BJ (cell line): ENCODE measurements around the gene RCHY1. TPM values are rescaled to one million over a fixed set of nuclear protein-coding genes. Genes with fewer than 3 reads are reported as not detected.
A peak's percentile ranks its signal among the peaks of the same experiment; 100 is the strongest.

ENCODE experiments used
- CTCF ChIA-PET: fragments of 350-600 bp; formaldehyde crosslinking; extraction: SDS; loops from one replicate; lab custom pipeline; 2021; ENCODE audit warnings: antibody characterized with exemption, inconsistent platforms; lab: Yijun Ruan, JAX
- POLR2A ChIA-PET: fragments of 300-600 bp; sonication (Branson Sonifier 250); formaldehyde crosslinking; extraction: SDS; loops from one replicate; lab custom pipeline; 2021; ENCODE audit warnings: antibody characterized with exemption; lab: Charles Lee
- DNase-seq: peaks from one replicate; pipeline ENCODE4 v3.0.0-alpha.2; 2011; ENCODE audit warnings: low read depth
- H3K27me3 ChIP-seq: 2 replicates; pipeline ENCODE4 v1.6.0; 2011; ENCODE audit warnings: low read length; ENCODE audit not compliant: control insufficient read depth, insufficient read depth
- H3K36me3 ChIP-seq: 2 replicates; pipeline ENCODE4 v1.5.1; 2011; ENCODE audit warnings: low read length; ENCODE audit not compliant: control insufficient read depth, insufficient read depth
- H3K4me3 ChIP-seq: 2 replicates; pipeline ENCODE4 v1.5.1; 2011; ENCODE audit warnings: low read depth, mild to moderate bottlenecking, control low read depth, low read length
- polyA minus RNA-seq: library from RNA; depleted of rRNA, polyadenylated mRNA; stranded (reverse); fragments of >200 nt; gene quantifications from 2 replicates; pipeline ENCODE4 v1.2.3, GENCODE V29; 2011; rRNA and poly(A)+ RNA removed
- polyA plus RNA-seq: library from polyadenylated mRNA; depleted of rRNA; stranded (reverse); fragments of >200 nt; gene quantifications from 2 replicates; pipeline ENCODE4 v1.2.3, GENCODE V29; 2011; rRNA removed
- TF ChIP-seq, protein P1 (sequence below): IDR thresholded peaks from 2 replicates; pipeline ENCODE4 v1.5.1; 2011; ENCODE audit warnings: low read depth, mild to moderate bottlenecking, control low read depth, inconsistent platforms, low read length, moderate library complexity; ENCODE audit not compliant: insufficient read depth

RCHY1 gene
- polyA plus RNA-seq (11.0 and 19.4 TPM in 2 replicates), polyA minus RNA-seq (6.2 and 10.6 TPM in 2 replicates)

DNA sequence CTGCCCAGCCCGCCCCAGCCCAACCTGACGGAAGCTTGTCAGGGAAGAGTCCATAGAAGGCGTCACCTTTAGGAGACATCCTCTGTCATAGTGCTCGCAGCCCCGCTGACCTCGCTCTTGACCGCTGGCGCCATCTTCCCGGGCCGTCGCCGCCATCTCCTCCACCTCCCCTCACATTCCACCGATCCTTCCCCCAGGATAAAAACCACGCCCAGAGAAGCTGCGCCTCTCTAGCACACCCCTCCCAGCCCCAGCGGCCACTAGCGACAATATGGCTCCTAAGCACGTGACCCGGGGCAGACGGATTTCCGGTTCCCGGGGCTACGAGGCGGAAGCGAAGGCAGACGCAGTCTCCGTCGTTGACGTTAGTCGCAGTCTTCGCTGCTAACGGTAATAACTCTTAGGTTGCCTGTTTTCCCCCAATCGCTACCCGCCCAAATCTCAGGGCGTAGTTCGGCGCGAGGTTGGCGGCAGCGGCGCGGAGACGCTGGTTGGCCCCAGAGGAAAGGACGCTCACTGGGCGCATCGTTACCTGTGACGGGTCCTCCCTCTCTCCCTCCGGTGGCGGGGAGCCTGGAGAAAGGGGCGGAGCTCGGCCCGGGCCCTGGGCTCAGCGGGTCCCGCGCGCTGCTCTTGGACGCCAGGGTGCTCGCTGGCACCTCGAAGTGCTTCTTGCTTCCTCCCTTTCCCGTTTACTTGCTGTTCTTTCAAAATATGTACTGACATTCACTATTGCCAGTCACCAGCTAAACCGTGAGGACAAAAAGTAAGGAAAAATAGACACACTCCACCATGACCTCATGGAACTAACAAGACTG is at the start of gene RCHY1, which contains the start of gene THAP6:
TSS of gene RCHY1 (minus strand) at position 273 of the 818 bp plus-strand sequence. CDS start at position 156, 117 bp downstream.
TSS of gene THAP6 (plus strand) at position 343 of the 818 bp plus-strand sequence. CDS start 980 bp downstream, outside the sequence.
- CTCF ChIA-PET, result interaction anchor here (0.7 to 1.6 kb wide), 5 partner anchors 15 to 334 kb away, joined by 3 to 4 read pairs (median 3); no protein-coding TSS in a partner anchor
- Histone ChIP-seq H3K4me3 (peak within 1 kb of the TSS; percentile 70), H3K36me3 (peaks cover 1% of the 10 kb centered on the region; the same call in 1 of the 2 replicates), H3K27me3 (no peaks in the 10 kb centered on the region)
- TF ChIP-seq, protein P1, sequence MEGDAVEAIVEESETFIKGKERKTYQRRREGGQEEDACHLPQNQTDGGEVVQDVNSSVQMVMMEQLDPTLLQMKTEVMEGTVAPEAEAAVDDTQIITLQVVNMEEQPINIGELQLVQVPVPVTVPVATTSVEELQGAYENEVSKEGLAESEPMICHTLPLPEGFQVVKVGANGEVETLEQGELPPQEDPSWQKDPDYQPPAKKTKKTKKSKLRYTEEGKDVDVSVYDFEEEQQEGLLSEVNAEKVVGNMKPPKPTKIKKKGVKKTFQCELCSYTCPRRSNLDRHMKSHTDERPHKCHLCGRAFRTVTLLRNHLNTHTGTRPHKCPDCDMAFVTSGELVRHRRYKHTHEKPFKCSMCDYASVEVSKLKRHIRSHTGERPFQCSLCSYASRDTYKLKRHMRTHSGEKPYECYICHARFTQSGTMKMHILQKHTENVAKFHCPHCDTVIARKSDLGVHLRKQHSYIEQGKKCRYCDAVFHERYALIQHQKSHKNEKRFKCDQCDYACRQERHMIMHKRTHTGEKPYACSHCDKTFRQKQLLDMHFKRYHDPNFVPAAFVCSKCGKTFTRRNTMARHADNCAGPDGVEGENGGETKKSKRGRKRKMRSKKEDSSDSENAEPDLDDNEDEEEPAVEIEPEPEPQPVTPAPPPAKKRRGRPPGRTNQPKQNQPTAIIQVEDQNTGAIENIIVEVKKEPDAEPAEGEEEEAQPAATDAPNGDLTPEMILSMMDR, result no peak
- POLR2A ChIA-PET, result interaction anchor here (0.5 to 0.7 kb wide), 3 partner anchors 19 to 826 kb away, joined by 3 to 4 read pairs (median 3); partner anchors contain the start of gene USO1
- DNase-seq, result peak; percentile 76

DNA sequence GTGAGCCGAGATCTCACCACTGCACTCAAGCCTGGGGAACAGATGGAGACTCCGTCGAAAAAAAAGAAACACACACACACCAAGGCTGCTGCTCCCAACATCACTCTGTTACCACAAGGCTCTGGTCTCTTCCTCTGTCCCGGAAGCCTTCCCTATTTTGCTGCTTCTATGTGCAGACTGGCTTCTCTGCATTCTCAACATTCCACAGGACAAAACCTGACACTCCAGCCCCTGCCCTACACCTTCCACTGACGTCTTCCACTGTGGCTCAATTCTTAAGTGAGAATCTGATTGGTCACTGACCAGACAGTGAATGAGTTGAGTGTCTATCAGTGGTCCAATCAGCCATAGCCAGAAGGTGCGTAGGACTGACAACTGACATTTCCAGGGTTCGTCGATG is 47.6 kb upstream of the RCHY1 start:
- ChIA-PET CTCF (interaction anchor here (1.3 kb wide), 1 partner anchor 18 kb away, joined by 3 read pairs; no protein-coding TSS in a partner anchor), POLR2A (no interaction called here)
- no peaks in the 10 kb centered on the region for H3K27me3 ChIP-seq
- H3K36me3 ChIP-seq, result no peaks in the 10 kb centered on the region
- H3K4me3 ChIP-seq, result no peak overlapping the region
- TF ChIP-seq, protein P1, result no peak
- DNase-seq, result no peak

GRCh38 chr4:75557696-75558095 is 43.5 kb upstream of the RCHY1 start:
- CTCF ChIA-PET, result no interaction called here
- no peak for DNase-seq
- Histone ChIP-seq H3K27me3 (no peaks in the 10 kb centered on the region), H3K4me3 (no peak overlapping the region), H3K36me3 (no peaks in the 10 kb centered on the region)
- TF ChIP-seq, protein P1, result no peak
- POLR2A ChIA-PET, result no interaction called here

- POLR2A ChIA-PET, result interaction anchor here (0.6 kb wide), 1 partner anchor 28 kb away, joined by 3 read pairs; no protein-coding TSS in a partner anchor
- no peak for DNase-seq
Measured at GRCh38 chr4:75555294-75556164, 41.3 kb upstream of the RCHY1 start, which contains the start of gene ODAPH. Gene ODAPH (plus strand): TSS chr4:75556066. CDS start chr4:75556083, 17 bp downstream.

More at GRCh38 chr4:75555294-75556164, 41.3 kb upstream of the RCHY1 start, which contains the start of gene ODAPH:
- CTCF ChIA-PET, result interaction anchor here (1.9 kb wide), 1 partner anchor 8 kb away, joined by 5 read pairs; no protein-coding TSS in a partner anchor
- Histone ChIP-seq H3K4me3 (no peak within 1 kb of the TSS), H3K27me3 (no peaks in the 10 kb centered on the region), H3K36me3 (no peaks in the 10 kb centered on the region)
- TF ChIP-seq, protein P1, result peak; percentile 20; the same call in 1 of the 2 replicates
